ENCODE results near the gene ZNF680.
"Not testable (repeated sequence)": the region's sequence is repeated elsewhere in the genome, so short reads cannot be mapped to it uniquely, and the experiment has no call there.

ZNF680 gene

GRCh38 chr7:64554188-64554587 lies 8.7 kb downstream of the ZNF680 start:
- not testable (repeated sequence) for H3K4me1 ChIP-seq (ENCODE audit: control insufficient read depth, insufficient read depth, low read length); H3K9me3 ChIP-seq (replicated peaks; ENCODE audit: low read length); H3K36me3 ChIP-seq (ENCODE audit: insufficient read depth, low read length); H3K27me3 ChIP-seq (ENCODE audit: control insufficient read depth, insufficient read depth, low read length); H3K4me2 ChIP-seq (ENCODE audit: low read length); H3K9ac ChIP-seq (ENCODE audit: low read depth, low read length); H3K4me3 ChIP-seq (ENCODE audit: low read length)

DNA sequence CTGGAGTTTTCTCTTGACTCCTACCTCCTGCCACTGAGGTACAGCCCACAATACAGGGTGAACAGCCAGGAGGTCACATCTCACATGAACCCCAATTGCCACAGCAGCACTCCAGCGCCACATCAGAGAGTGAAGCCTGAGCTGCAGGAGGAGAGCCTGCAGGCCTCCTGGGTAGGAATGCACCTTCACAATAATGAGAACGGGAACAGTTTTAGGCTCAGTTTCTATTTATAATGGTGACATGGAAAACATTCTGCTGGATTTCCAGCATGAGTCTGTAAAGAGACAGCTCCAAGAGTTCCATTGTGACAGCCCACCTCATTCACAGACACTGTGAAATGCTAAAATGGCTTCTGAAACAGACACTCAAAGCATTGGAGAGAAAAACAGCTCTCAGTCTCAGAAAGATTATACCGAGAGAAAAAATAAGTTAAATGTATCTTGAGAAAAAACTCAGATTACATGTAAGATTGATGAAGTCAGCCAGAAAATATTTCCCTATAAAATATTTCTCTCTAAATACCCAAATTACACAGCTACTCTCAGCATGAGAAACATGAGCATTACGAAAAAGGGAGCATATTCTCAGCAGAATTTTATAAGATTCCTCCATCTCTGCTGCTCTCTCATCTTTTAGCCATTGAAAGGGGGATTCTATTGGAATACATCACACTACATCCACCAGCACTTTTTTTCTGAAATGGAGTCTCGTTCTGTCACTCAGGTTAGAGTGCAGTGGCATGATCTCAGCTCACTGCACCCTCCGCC lies 11.3 kb downstream of the ZNF680 start:
- no peak overlapping the region for H3K4me2 ChIP-seq (ENCODE audit: low read length)
- no peak overlapping the region for H3K9ac ChIP-seq (ENCODE audit: low read depth, low read length)
- H3K9me3 ChIP-seq (replicated peaks; ENCODE audit: low read length), result no peaks in the 10 kb centered on the region
- no peak overlapping the region for H3K4me3 ChIP-seq (ENCODE audit: low read length)
- H3K27me3 ChIP-seq (ENCODE audit: control insufficient read depth, insufficient read depth, low read length), result no peaks in the 10 kb centered on the region
- no peaks in the 10 kb centered on the region for H3K4me1 ChIP-seq (ENCODE audit: control insufficient read depth, insufficient read depth, low read length)
- H3K36me3 ChIP-seq (ENCODE audit: insufficient read depth, low read length), result peaks cover 9% of the 10 kb centered on the region

DNA sequence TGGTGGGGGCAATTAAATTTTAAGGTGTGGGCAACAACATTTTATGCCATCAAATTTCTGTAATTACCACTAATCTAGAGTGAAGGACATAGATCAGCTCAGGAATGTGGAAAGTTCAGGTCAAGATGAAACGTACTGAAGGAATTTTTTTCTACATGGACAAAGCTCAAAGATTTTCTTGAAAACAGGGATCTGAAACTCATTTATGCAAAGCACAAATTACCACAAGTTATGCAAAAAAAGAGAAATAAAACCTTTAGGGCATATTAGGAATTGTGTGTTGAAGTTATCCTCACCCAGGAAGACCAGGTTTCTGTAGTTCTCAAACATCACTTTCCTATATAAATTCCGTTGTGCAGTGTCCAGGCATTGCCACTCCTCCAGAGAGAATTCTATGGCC lies 18.9 kb downstream of the ZNF680 start:
- Histone ChIP-seq H3K27me3 (ENCODE audit: control insufficient read depth, insufficient read depth, low read length) (no peaks in the 10 kb centered on the region), H3K36me3 (ENCODE audit: insufficient read depth, low read length) (peaks cover 16% of the 10 kb centered on the region), H3K4me1 (ENCODE audit: control insufficient read depth, insufficient read depth, low read length) (peaks cover 5% of the 10 kb centered on the region), H3K4me3 (ENCODE audit: low read length) (no peak overlapping the region), H3K9me3 (replicated peaks; ENCODE audit: low read length) (no peaks in the 10 kb centered on the region), H3K4me2 (ENCODE audit: low read length) (no peak overlapping the region), H3K9ac (ENCODE audit: low read depth, low read length) (no peak overlapping the region)

DNA sequence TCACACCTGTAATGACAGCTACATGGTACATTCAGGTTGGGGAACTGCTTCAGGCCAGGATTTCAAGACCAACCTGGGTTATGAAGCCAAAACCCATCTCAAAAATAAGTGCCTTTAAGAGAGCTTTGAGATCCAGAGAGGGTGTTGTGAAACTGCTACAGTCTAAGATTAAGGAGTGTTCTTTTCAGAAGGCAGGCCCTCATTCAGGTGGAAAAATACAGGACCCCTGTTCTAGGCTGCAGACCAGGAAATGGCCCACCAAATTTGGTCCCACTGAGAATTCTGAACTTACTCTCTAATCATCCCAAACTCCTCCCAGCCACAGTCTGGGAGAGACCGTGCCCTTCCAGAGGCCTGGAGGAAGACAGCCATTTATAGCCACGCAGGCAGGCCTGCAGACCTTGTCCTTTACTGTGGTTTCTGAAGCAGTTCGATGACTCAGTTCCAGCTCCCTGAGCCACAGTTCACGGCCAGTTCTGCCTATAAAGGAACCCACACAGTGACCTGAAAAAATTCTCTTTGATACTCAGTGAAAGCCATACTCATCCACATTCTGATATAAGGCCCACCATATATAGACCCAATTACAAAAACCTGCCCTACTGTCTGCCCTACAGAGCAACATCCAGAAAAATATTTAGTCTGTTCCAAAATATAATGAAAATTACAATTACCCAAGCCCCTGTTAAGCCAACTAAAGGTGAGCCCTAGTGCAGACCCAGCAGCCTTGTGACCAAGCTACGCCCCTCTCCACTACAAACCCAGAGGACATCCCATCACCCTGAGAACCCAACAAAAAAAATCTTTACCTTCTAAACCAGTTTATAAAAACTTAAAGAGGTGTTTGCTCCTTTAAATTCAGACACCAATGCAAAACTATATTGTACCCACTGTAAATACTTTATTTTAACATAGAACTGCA lies 21.2 kb downstream of the ZNF680 start:
- no peaks in the 10 kb centered on the region for H3K9me3 ChIP-seq (replicated peaks; ENCODE audit: low read length)
- H3K4me1 ChIP-seq (ENCODE audit: control insufficient read depth, insufficient read depth, low read length), result peaks cover 5% of the 10 kb centered on the region
- H3K27me3 ChIP-seq (ENCODE audit: control insufficient read depth, insufficient read depth, low read length), result no peaks in the 10 kb centered on the region
- H3K9ac ChIP-seq (ENCODE audit: low read depth, low read length), result peak overlapping the region; percentile 28
- H3K36me3 ChIP-seq (ENCODE audit: insufficient read depth, low read length), result peaks cover 22% of the 10 kb centered on the region
- H3K4me3 ChIP-seq (ENCODE audit: low read length), result no peak overlapping the region
- H3K4me2 ChIP-seq (ENCODE audit: low read length), result no peak overlapping the region

DNA sequence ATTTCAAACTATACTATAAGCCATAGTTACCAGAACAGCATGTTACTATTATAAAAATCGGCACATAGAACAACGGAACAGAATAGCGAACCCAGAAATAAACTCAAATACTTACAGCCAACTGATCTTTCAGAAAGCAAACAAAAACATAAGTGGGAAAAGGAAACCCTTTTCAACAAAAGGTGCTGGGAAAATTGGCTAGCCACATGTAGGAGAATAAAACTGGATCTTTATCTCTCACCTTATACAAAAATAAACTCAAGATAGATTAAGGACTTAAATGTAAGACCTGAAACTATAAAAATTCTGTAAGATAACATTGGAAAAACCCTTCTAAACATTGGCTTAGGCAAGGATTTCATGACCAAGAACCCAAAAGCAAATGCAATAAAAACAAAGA lies 29.1 kb downstream of the ZNF680 start:
- no peak overlapping the region for H3K9ac ChIP-seq (ENCODE audit: low read depth, low read length)
- no peaks in the 10 kb centered on the region for H3K27me3 ChIP-seq (ENCODE audit: control insufficient read depth, insufficient read depth, low read length)
- no peaks in the 10 kb centered on the region for H3K9me3 ChIP-seq (replicated peaks; ENCODE audit: low read length)
- H3K4me1 ChIP-seq (ENCODE audit: control insufficient read depth, insufficient read depth, low read length), result no peaks in the 10 kb centered on the region
- H3K4me3 ChIP-seq (ENCODE audit: low read length), result no peak overlapping the region
- H3K36me3 ChIP-seq (ENCODE audit: insufficient read depth, low read length), result peaks cover 22% of the 10 kb centered on the region
- H3K4me2 ChIP-seq (ENCODE audit: low read length), result no peak overlapping the region

DNA sequence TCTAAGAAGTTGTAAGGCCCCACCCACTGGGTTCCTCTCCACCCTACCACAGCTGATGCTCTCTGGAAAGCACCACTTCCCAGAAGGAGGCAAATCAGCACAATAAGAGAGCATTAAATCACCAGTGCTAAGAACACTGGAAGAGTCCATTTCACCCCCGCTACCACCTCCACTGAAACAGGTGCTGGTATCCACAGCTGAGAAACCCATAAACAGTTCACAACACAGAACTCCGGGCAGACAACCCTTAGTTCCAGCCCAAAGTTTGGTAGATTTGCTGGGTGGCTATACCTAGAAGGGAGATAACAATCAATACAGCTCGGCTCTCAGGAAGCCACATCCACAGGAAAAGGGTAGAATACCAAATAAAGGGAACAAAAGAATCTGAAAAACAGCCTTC lies 34.1 kb downstream of the ZNF680 start:
- no peak overlapping the region for H3K4me3 ChIP-seq (ENCODE audit: low read length)
- no peaks in the 10 kb centered on the region for H3K27me3 ChIP-seq (ENCODE audit: control insufficient read depth, insufficient read depth, low read length)
- H3K9ac ChIP-seq (ENCODE audit: low read depth, low read length), result no peak overlapping the region
- no peak overlapping the region for H3K4me2 ChIP-seq (ENCODE audit: low read length)
- H3K4me1 ChIP-seq (ENCODE audit: control insufficient read depth, insufficient read depth, low read length), result no peaks in the 10 kb centered on the region
- H3K9me3 ChIP-seq (replicated peaks; ENCODE audit: low read length), result peaks cover 11% of the 10 kb centered on the region
- peaks cover 29% of the 10 kb centered on the region for H3K36me3 ChIP-seq (ENCODE audit: insufficient read depth, low read length)

DNA sequence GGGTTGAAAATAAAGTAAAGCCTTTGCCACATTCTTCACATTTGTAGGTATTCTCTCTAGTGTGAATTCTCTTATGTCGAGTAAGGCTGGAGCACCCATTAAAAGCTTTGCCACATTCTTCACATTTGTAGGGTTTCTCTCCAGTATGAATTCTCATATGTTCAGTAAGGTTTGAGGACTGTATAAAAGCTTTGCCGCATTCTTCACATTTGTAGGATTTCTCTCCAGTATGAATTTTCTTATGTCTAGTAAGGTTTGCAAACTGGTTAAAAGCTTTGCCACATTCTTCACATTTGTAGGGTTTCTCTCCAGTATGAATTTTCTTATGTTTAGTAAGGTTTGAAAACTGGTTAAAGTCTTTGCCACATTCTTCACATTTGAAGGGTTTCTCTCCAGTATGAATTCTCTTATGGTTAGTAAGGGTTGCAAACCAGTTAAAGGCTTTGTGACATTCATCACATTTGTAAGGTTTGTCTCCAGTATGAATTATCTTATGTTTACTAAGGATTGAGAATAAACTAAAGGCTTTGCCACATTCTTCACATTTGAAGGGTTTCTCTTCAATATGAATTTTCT lies 41.4 kb downstream of the ZNF680 start:
- no peak overlapping the region for H3K4me2 ChIP-seq (ENCODE audit: low read length)
- no peak overlapping the region for H3K4me3 ChIP-seq (ENCODE audit: low read length)
- peaks cover 29% of the 10 kb centered on the region for H3K9me3 ChIP-seq (replicated peaks; ENCODE audit: low read length)
- no peak overlapping the region for H3K9ac ChIP-seq (ENCODE audit: low read depth, low read length)
- no peaks in the 10 kb centered on the region for H3K4me1 ChIP-seq (ENCODE audit: control insufficient read depth, insufficient read depth, low read length)
- H3K27me3 ChIP-seq (ENCODE audit: control insufficient read depth, insufficient read depth, low read length), result no peaks in the 10 kb centered on the region
- peaks cover 37% of the 10 kb centered on the region for H3K36me3 ChIP-seq (ENCODE audit: insufficient read depth, low read length)

DNA sequence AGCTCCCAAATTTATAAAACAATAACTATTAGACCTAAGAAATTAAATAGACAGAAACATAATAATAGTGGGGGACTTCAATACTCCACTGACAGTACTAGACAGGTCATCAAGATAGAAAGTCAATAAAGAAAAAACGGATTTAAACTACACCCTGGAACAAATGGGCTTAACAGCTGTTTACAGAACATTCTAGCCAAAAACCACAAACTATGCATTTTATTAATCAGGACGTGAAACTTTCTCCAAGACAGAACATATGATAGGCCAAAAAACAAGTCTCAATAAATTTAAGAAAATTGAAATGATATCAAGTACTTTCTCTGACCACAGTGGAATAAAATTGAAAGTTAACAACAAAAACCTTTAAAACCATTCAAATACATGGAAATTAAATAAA lies 46.4 kb downstream of the ZNF680 start:
- H3K4me1 ChIP-seq (ENCODE audit: control insufficient read depth, insufficient read depth, low read length), result no peaks in the 10 kb centered on the region
- no peaks in the 10 kb centered on the region for H3K27me3 ChIP-seq (ENCODE audit: control insufficient read depth, insufficient read depth, low read length)
- H3K4me3 ChIP-seq (ENCODE audit: low read length), result no peak overlapping the region
- H3K9ac ChIP-seq (ENCODE audit: low read depth, low read length), result no peak overlapping the region
- H3K4me2 ChIP-seq (ENCODE audit: low read length), result no peak overlapping the region
- peaks cover 20% of the 10 kb centered on the region for H3K36me3 ChIP-seq (ENCODE audit: insufficient read depth, low read length)
- peaks cover 9% of the 10 kb centered on the region for H3K9me3 ChIP-seq (replicated peaks; ENCODE audit: low read length)

DNA sequence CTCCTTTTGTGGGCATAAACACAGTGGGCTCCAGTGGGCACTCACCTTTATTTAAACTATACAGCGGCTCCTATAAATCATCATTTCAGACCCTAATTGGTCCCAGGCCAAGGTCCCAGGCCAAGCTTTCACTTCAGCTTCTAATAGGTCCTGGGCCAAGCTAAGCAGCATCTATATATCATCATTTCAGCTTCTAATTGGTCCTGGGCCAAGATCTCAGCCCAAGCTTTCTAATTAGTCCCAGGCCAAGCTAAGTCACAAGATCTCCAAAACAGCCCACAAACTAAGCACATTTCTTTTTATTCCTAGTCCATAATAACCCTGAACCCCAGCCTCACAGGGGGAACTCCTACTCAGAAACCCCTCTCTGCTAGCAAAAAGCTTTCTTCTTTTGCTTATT lies 47.1 kb downstream of the ZNF680 start:
- Histone ChIP-seq H3K4me2 (ENCODE audit: low read length) (no peak overlapping the region), H3K9me3 (replicated peaks; ENCODE audit: low read length) (peaks cover 2% of the 10 kb centered on the region)

GRCh38 chr7:64515330-64515729 lies 47.5 kb downstream of the ZNF680 start:
- Histone ChIP-seq H3K27me3 (ENCODE audit: control insufficient read depth, insufficient read depth, low read length) (no peaks in the 10 kb centered on the region), H3K4me3 (ENCODE audit: low read length) (no peak overlapping the region), H3K36me3 (ENCODE audit: insufficient read depth, low read length) (peaks cover 8% of the 10 kb centered on the region), H3K9me3 (replicated peaks; ENCODE audit: low read length) (no peaks in the 10 kb centered on the region), H3K9ac (ENCODE audit: low read depth, low read length) (no peak overlapping the region), H3K4me2 (ENCODE audit: low read length) (no peak overlapping the region), H3K4me1 (ENCODE audit: control insufficient read depth, insufficient read depth, low read length) (no peaks in the 10 kb centered on the region)

More for the DNA sequence above, 47.1 kb downstream of the ZNF680 start:
- Histone ChIP-seq H3K9ac (ENCODE audit: low read depth, low read length) (no peak overlapping the region), H3K4me1 (ENCODE audit: control insufficient read depth, insufficient read depth, low read length) (no peaks in the 10 kb centered on the region), H3K4me3 (ENCODE audit: low read length) (no peak overlapping the region), H3K36me3 (ENCODE audit: insufficient read depth, low read length) (peaks cover 13% of the 10 kb centered on the region), H3K27me3 (ENCODE audit: control insufficient read depth, insufficient read depth, low read length) (no peaks in the 10 kb centered on the region)

GRCh38 chr7:64509583-64509982 lies 53.3 kb downstream of the ZNF680 start:
- H3K4me3 ChIP-seq (ENCODE audit: low read length), result no peak overlapping the region
- peaks cover 16% of the 10 kb centered on the region for H3K9me3 ChIP-seq (replicated peaks; ENCODE audit: low read length)
- H3K36me3 ChIP-seq (ENCODE audit: insufficient read depth, low read length), result peaks cover 22% of the 10 kb centered on the region
- no peaks in the 10 kb centered on the region for H3K4me1 ChIP-seq (ENCODE audit: control insufficient read depth, insufficient read depth, low read length)
- no peaks in the 10 kb centered on the region for H3K27me3 ChIP-seq (ENCODE audit: control insufficient read depth, insufficient read depth, low read length)
- H3K9ac ChIP-seq (ENCODE audit: low read depth, low read length), result no peak overlapping the region
- H3K4me2 ChIP-seq (ENCODE audit: low read length), result no peak overlapping the region
